ENCODE results near the gene VASH2.

- TF ChIP-seq EZH2 (IDR thresholded peaks at IDR 0.05; ENCODE audit: borderline replicate concordance, insufficient read depth, low read length, poor library complexity, severe bottlenecking) (no peak), TAF1 (IDR thresholded peaks at IDR 0.05; ENCODE audit: low read depth) (no peak), RAD21 (conservative IDR thresholded peaks at IDR 0.05) (no peak), CTCF (IDR thresholded peaks at IDR 0.05; ENCODE audit: poor library complexity, severe bottlenecking) (no peak), EP300 (conservative IDR thresholded peaks at IDR 0.05; ENCODE audit: poor library complexity, severe bottlenecking) (no peak), SMC3 (conservative IDR thresholded peaks at IDR 0.05; ENCODE audit: poor library complexity) (no peak), POLR2AphosphoS5 (IDR thresholded peaks at IDR 0.05) (no peak)
- TF ChIP-seq, protein P1, sequence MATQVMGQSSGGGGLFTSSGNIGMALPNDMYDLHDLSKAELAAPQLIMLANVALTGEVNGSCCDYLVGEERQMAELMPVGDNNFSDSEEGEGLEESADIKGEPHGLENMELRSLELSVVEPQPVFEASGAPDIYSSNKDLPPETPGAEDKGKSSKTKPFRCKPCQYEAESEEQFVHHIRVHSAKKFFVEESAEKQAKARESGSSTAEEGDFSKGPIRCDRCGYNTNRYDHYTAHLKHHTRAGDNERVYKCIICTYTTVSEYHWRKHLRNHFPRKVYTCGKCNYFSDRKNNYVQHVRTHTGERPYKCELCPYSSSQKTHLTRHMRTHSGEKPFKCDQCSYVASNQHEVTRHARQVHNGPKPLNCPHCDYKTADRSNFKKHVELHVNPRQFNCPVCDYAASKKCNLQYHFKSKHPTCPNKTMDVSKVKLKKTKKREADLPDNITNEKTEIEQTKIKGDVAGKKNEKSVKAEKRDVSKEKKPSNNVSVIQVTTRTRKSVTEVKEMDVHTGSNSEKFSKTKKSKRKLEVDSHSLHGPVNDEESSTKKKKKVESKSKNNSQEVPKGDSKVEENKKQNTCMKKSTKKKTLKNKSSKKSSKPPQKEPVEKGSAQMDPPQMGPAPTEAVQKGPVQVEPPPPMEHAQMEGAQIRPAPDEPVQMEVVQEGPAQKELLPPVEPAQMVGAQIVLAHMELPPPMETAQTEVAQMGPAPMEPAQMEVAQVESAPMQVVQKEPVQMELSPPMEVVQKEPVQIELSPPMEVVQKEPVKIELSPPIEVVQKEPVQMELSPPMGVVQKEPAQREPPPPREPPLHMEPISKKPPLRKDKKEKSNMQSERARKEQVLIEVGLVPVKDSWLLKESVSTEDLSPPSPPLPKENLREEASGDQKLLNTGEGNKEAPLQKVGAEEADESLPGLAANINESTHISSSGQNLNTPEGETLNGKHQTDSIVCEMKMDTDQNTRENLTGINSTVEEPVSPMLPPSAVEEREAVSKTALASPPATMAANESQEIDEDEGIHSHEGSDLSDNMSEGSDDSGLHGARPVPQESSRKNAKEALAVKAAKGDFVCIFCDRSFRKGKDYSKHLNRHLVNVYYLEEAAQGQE (IDR thresholded peaks at IDR 0.05; ENCODE audit: borderline replicate concordance): no peak
These were observed 29.9 kb downstream of the VASH2 start for GRCh38 chr1:212980123-212980785.
